NCI-H345 treated with DMSO at 0.1 percent for 48 hours (cell line): ENCODE data around the gene TMEM33.
"Not testable (repeated sequence)": the region's sequence is repeated elsewhere in the genome, so short reads cannot be mapped to it uniquely, and the experiment has no call there.

Source experiments
- DNase-seq: peaks from one replicate; lab custom pipeline; 2025; ENCODE audit not compliant: unreplicated experiment; lab: John Stamatoyannopoulos, UW

Gene TMEM33

GRCh38 chr4:41934901-41935651 is at the start of gene TMEM33:
Gene TMEM33 (plus strand): TSS chr4:41935429. CDS start chr4:41935485, 56 bp downstream.
- DNase-seq = peak; percentile 73

- DNase-seq = no peak
Measured at GRCh38 chr4:41885456-41885855, 49.8 kb upstream of the TMEM33 start.

GRCh38 chr4:41887277-41887676 is 48.0 kb upstream of the TMEM33 start:
- DNase-seq = no peak

- DNase-seq = no peak
Measured at GRCh38 chr4:41887821-41888686, 47.2 kb upstream of the TMEM33 start.

GRCh38 chr4:41888687-41889074 is 46.5 kb upstream of the TMEM33 start:
- no peak for DNase-seq

- no peak for DNase-seq
Measured at GRCh38 chr4:41889317-41889716, 45.9 kb upstream of the TMEM33 start.

GRCh38 chr4:41890085-41890484 is 45.1 kb upstream of the TMEM33 start:
- DNase-seq = no peak

- no peak for DNase-seq
Measured at GRCh38 chr4:41896648-41897047, 38.6 kb upstream of the TMEM33 start.

- no peak for DNase-seq
Measured at GRCh38 chr4:41897698-41898097, 37.5 kb upstream of the TMEM33 start.

GRCh38 chr4:41909136-41909535 is 26.1 kb upstream of the TMEM33 start:
- DNase-seq = not testable (repeated sequence)

GRCh38 chr4:41912546-41912945 is 22.7 kb upstream of the TMEM33 start:
- no peak for DNase-seq

- no peak for DNase-seq
Measured at GRCh38 chr4:41913509-41913908, 21.7 kb upstream of the TMEM33 start.

GRCh38 chr4:41918278-41918677 is 17.0 kb upstream of the TMEM33 start:
- no peak for DNase-seq

GRCh38 chr4:41920416-41920815 is 14.8 kb upstream of the TMEM33 start:
- not testable (repeated sequence) for DNase-seq

GRCh38 chr4:41921476-41921875 is 13.8 kb upstream of the TMEM33 start:
- no peak for DNase-seq

GRCh38 chr4:41927796-41928499 is 7.3 kb upstream of the TMEM33 start:
- DNase-seq = no peak

GRCh38 chr4:41930139-41930831 is 4.9 kb upstream of the TMEM33 start:
- DNase-seq = no peak

GRCh38 chr4:41932988-41933387 is 2.2 kb upstream of the TMEM33 start:
- no peak for DNase-seq

- no peak for DNase-seq
Measured at GRCh38 chr4:41933997-41934503, 1.2 kb upstream of the TMEM33 start.

GRCh38 chr4:41934514-41934900 is 722 bp upstream of the TMEM33 start:
- DNase-seq = no peak

GRCh38 chr4:41935652-41936021 is 408 bp downstream of the TMEM33 start:
- no peak for DNase-seq
